Progenitor cell of endocrine pancreas (in vitro differentiated cells): Measurements from ENCODE around the gene DOC2B. TPM values are rescaled to one million over a fixed set of nuclear protein-coding genes. Genes with fewer than 3 reads are reported as not detected.
A peak's percentile ranks its signal among the peaks of the same experiment; 100 is the strongest.

ENCODE experiments used
- DNase-seq: peaks from one replicate; pipeline ENCODE4 v3.0.0; 2021; ENCODE audit warnings: low spot score; ENCODE audit not compliant: unreplicated experiment
- H3K27ac Mint-ChIP-seq: 2 replicates; pipeline ENCODE4 v1.8.0; 2021; ENCODE audit warnings: mild to moderate bottlenecking, moderate library complexity, mixed read lengths
- H3K27me3 Mint-ChIP-seq: 2 replicates; pipeline ENCODE4 v1.8.0; 2021; ENCODE audit warnings: mixed read lengths
- H3K36me3 Mint-ChIP-seq: 2 replicates; pipeline ENCODE4 v1.8.0; 2022; ENCODE audit warnings: mixed read lengths; ENCODE audit not compliant: insufficient read depth
- H3K4me1 Mint-ChIP-seq: 2 replicates; pipeline ENCODE4 v1.8.0; 2021; ENCODE audit warnings: low read depth, mixed read lengths
- H3K4me3 Mint-ChIP-seq: 2 replicates; pipeline ENCODE4 v1.8.0; 2021; ENCODE audit warnings: low read depth, mild to moderate bottlenecking, moderate library complexity, mixed read lengths
- H3K9me3 Mint-ChIP-seq: 2 replicates; pipeline ENCODE4 v1.8.0; 2021; ENCODE audit warnings: low read depth, mixed read lengths
- total RNA-seq: library from RNA; stranded (reverse); gene quantifications from 2 replicates; pipeline ENCODE4 v1.2.1, GENCODE V29; 2021
- TF ChIP-seq, protein P1 (sequence below): fragments of 200-600 bp; sonication (generic); IDR thresholded peaks from one replicate; pipeline ENCODE4 v1.5.0; 2021; ENCODE audit warnings: antibody characterized with exemption, mild to moderate bottlenecking; ENCODE audit not compliant: unreplicated experiment

The DOC2B gene
- total RNA-seq, 1 donor from 2014 or later, result 1.2 TPM

- Mint-ChIP-seq H3K9me3 (no peaks in the 10 kb centered on the region), H3K4me1 (peaks cover 3% of the 10 kb centered on the region), H3K27me3 (peaks cover 35% of the 10 kb centered on the region), H3K4me3 (no peak overlapping the region), H3K27ac (no peak overlapping the region), H3K36me3 (peaks cover 3% of the 10 kb centered on the region)
- DNase-seq, result no peak
- TF ChIP-seq, protein P1, sequence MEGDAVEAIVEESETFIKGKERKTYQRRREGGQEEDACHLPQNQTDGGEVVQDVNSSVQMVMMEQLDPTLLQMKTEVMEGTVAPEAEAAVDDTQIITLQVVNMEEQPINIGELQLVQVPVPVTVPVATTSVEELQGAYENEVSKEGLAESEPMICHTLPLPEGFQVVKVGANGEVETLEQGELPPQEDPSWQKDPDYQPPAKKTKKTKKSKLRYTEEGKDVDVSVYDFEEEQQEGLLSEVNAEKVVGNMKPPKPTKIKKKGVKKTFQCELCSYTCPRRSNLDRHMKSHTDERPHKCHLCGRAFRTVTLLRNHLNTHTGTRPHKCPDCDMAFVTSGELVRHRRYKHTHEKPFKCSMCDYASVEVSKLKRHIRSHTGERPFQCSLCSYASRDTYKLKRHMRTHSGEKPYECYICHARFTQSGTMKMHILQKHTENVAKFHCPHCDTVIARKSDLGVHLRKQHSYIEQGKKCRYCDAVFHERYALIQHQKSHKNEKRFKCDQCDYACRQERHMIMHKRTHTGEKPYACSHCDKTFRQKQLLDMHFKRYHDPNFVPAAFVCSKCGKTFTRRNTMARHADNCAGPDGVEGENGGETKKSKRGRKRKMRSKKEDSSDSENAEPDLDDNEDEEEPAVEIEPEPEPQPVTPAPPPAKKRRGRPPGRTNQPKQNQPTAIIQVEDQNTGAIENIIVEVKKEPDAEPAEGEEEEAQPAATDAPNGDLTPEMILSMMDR, result no peak
Measured at GRCh38 chr17:197352-197751, 15.9 kb upstream of the DOC2B start.

GRCh38 chr17:194828-195602 is 13.6 kb upstream of the DOC2B start:
- no peak overlapping the region for H3K4me3 Mint-ChIP-seq
- H3K36me3 Mint-ChIP-seq, result peaks cover 3% of the 10 kb centered on the region
- H3K4me1 Mint-ChIP-seq, result peaks cover 3% of the 10 kb centered on the region
- DNase-seq, result no peak
- TF ChIP-seq, protein P1, result no peak
- H3K27me3 Mint-ChIP-seq, result peaks cover 24% of the 10 kb centered on the region
- H3K27ac Mint-ChIP-seq, result no peak overlapping the region
- H3K9me3 Mint-ChIP-seq, result no peaks in the 10 kb centered on the region

GRCh38 chr17:193841-194806 is 12.7 kb upstream of the DOC2B start:
- DNase-seq, result no peak
- Mint-ChIP-seq H3K27me3 (peaks cover 20% of the 10 kb centered on the region), H3K4me1 (no peaks in the 10 kb centered on the region), H3K27ac (peak overlapping the region; percentile 78), H3K4me3 (no peak overlapping the region), H3K36me3 (peaks cover 3% of the 10 kb centered on the region), H3K9me3 (no peaks in the 10 kb centered on the region)
- TF ChIP-seq, protein P1, result no peak

- Mint-ChIP-seq H3K27ac (peak overlapping the region; percentile 45), H3K36me3 (peaks cover 3% of the 10 kb centered on the region), H3K4me1 (no peaks in the 10 kb centered on the region), H3K27me3 (peaks cover 17% of the 10 kb centered on the region), H3K9me3 (no peaks in the 10 kb centered on the region), H3K4me3 (no peak overlapping the region)
- TF ChIP-seq, protein P1, result no peak
- DNase-seq, result no peak
Measured at GRCh38 chr17:193426-193810, 12.0 kb upstream of the DOC2B start.

DNA sequence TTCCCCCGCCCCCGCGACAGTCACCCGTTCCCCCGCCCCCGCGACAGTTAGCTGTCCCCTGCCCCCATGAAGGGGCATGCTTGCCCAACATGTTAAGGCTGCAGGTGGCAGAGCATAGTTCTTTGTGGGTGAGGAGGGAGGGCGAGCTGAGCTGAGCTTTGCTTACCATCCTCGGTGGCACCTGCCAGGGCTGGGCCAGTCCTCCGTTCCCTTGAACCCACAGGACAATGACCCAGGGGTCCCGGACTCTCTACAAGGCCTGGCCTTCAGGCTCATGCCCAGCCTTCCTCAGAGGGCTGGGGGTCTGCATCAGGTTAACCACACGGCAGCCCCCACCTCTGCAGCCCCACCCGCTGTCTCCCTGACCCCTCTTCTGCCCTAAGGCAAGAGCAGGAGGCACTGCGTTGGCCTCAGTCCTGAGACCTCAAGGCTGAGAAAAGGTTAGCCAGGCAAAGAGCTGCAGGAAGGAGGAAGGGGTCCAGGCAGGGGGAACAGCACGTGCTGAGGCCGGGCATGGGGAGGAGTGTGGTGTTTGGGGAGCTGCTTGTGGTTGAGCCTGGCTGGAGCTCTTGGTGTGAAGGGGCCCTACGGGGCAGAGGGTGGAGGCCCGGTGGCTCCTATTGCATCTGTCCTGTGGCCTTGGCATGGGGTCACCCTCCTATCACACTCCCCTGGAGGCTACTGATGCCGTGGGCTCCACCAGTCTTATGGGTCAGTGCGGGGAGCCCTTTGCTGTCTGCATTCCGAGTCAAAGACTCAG is 11.4 kb upstream of the DOC2B start:
- Mint-ChIP-seq H3K4me3 (no peak overlapping the region), H3K9me3 (no peaks in the 10 kb centered on the region), H3K27ac (peak overlapping the region; percentile 45), H3K36me3 (peaks cover under 1% of the 10 kb centered on the region), H3K4me1 (no peaks in the 10 kb centered on the region), H3K27me3 (peaks cover 15% of the 10 kb centered on the region)
- TF ChIP-seq, protein P1, result no peak
- no peak for DNase-seq
